H1 (cell line): ENCODE results near the gene ISCA2. TPM values are rescaled to one million over a fixed set of nuclear protein-coding genes. Genes with fewer than 3 reads are reported as not detected.

ENCODE experiments used
- CTCF ChIA-PET: fragments of 300-600 bp; sonication (Branson Sonifier 250); formaldehyde crosslinking; loops from one replicate; lab custom pipeline; 2021; ENCODE audit not compliant: partially characterized antibody; lab: Charles Lee
- POLR2A ChIA-PET: fragments of 300-600 bp; sonication (Branson Sonifier 250); formaldehyde crosslinking; loops from one replicate; lab custom pipeline; 2021; ENCODE audit warnings: inconsistent platforms; ENCODE audit not compliant: partially characterized antibody; lab: Charles Lee
- DNase-seq, 2 experiments: peaks; one replicate each; pipeline versions ENCODE4 v3.0.0 to v3.0.0-alpha.2; 2010 to 2022; ENCODE audit warnings: low spot score in 2 of 2, low read depth in 1 of 2, mixed read lengths in 1 of 2
- FAIRE-seq: peaks from 2 replicates; lab custom pipeline; 2011; peaks lifted over from hg19 to GRCh38; lab: Jason Lieb, UNC
- H2AFZ ChIP-seq: 2 replicates; pipeline ENCODE4 v1.8.1; 2012; ENCODE audit warnings: low read length, inconsistent platforms
- H2AK5ac ChIP-seq: 2 replicates; pipeline ENCODE4 v1.6.1; 2013; ENCODE audit warnings: low read depth, low read length
- H2BK120ac ChIP-seq: replicated peaks from 2 replicates; pipeline ENCODE3; 2013; ENCODE audit warnings: low read depth, low read length, inconsistent platforms
- H2BK12ac ChIP-seq: 2 replicates; pipeline ENCODE4 v1.6.1; 2013; ENCODE audit warnings: low read depth, low read length
- H2BK15ac ChIP-seq: 2 replicates; pipeline ENCODE4 v1.6.1; 2013; ENCODE audit warnings: low read length
- H2BK20ac ChIP-seq: 2 replicates; pipeline ENCODE4 v1.6.1; 2013; ENCODE audit warnings: low read length
- H2BK5ac ChIP-seq: 2 replicates; pipeline ENCODE4 v1.6.1; 2013; ENCODE audit warnings: low read depth, low read length
- H3K14ac ChIP-seq: 2 replicates; pipeline ENCODE4 v1.6.1; 2013; ENCODE audit warnings: inconsistent platforms; ENCODE audit not compliant: insufficient read length
- H3K18ac ChIP-seq: 2 replicates; pipeline ENCODE4 v1.6.1; 2013; ENCODE audit warnings: low read length; ENCODE audit errors: extremely low read depth
- H3K23ac ChIP-seq: 2 replicates; pipeline ENCODE4 v1.6.1; 2013; ENCODE audit warnings: inconsistent platforms; ENCODE audit not compliant: insufficient read length
- H3K23me2 ChIP-seq: 2 replicates; pipeline ENCODE4 v1.6.1; 2013; ENCODE audit warnings: low read depth, low read length
- H3K27ac ChIP-seq: 2 replicates; pipeline ENCODE4 v1.6.1; 2011; ENCODE audit warnings: low read depth, low read length, inconsistent platforms
- H3K27me3 ChIP-seq, 4 experiments: replicated peaks in 1 of 4; 1 replicate in 1 of 4; 2 replicates in 3 of 4; pipeline versions ENCODE4 v1.6.1 to v1.8.1; 2011 to 2013; ENCODE audit warnings: low read length in 3 of 4, mild to moderate bottlenecking in 3 of 4, inconsistent platforms in 2 of 4, mixed read lengths in 2 of 4, moderate library complexity in 1 of 4; ENCODE audit not compliant: control insufficient read depth in 3 of 4, insufficient read depth in 3 of 4; ENCODE audit errors: extremely low read depth in 1 of 4
- H3K36me3 ChIP-seq, 4 experiments: 2 replicates each; pipeline versions ENCODE4 v1.6.1 to v1.8.1; 2011 to 2013; ENCODE audit warnings: mild to moderate bottlenecking in 4 of 4, low read length in 3 of 4, moderate library complexity in 2 of 4, control low read depth in 1 of 4, inconsistent platforms in 1 of 4; ENCODE audit not compliant: insufficient read depth in 4 of 4, control insufficient read depth in 2 of 4
- H3K4ac ChIP-seq: replicated peaks from 2 replicates; pipeline ENCODE3; 2013; ENCODE audit warnings: low read length, low read depth, mixed read lengths, inconsistent platforms; ENCODE audit not compliant: insufficient read length
- H3K4me1 ChIP-seq, 4 experiments: replicated peaks in 1 of 4; 1 replicate in 1 of 4; 2 replicates in 3 of 4; pipeline versions ENCODE4 v1.6.1 to v1.8.1; 2011 to 2013; ENCODE audit warnings: low read length in 3 of 4, inconsistent platforms in 2 of 4, mixed read lengths in 1 of 4; ENCODE audit not compliant: insufficient read depth in 4 of 4, control insufficient read depth in 3 of 4
- H3K4me2 ChIP-seq, 2 experiments: 2 replicates each; pipeline versions ENCODE4 v1.6.1 to v1.8.1; 2011 to 2013; ENCODE audit warnings: low read depth in 2 of 2, low read length in 2 of 2, control low read depth in 1 of 2, inconsistent platforms in 1 of 2, mild to moderate bottlenecking in 1 of 2; ENCODE audit not compliant: insufficient read depth in 1 of 2
- H3K4me3 ChIP-seq, 4 experiments: fragments of 200-600, 300-600 bp in 1 of 4; sonication (generic), shearing (Covaris generic), sonication (Bioruptor Twin) in 1 of 4; 2 replicates each; pipeline versions ENCODE4 v1.5.1 to v1.8.1; 2011 to 2016; ENCODE audit warnings: low read length in 4 of 4, low read depth in 3 of 4, control low read depth in 2 of 4, inconsistent platforms in 2 of 4, mild to moderate bottlenecking in 2 of 4, mixed read lengths in 1 of 4, moderate library complexity in 1 of 4; ENCODE audit not compliant: insufficient read depth in 2 of 4; ENCODE audit errors: extremely low read depth in 1 of 4
- H3K56ac ChIP-seq: replicated peaks from 2 replicates; pipeline ENCODE3; 2013; ENCODE audit warnings: low read depth, mild to moderate bottlenecking, mixed read lengths, low read length, inconsistent platforms; ENCODE audit not compliant: insufficient read length
- H3K79me1 ChIP-seq: 2 replicates; pipeline ENCODE4 v1.6.1; 2013; ENCODE audit warnings: low read depth, low read length, control low read depth
- H3K79me2 ChIP-seq, 2 experiments: 2 replicates each; pipeline versions ENCODE4 v1.6.1 to v1.8.1; 2012 to 2013; ENCODE audit warnings: low read length in 2 of 2, mild to moderate bottlenecking in 2 of 2, inconsistent platforms in 1 of 2; ENCODE audit not compliant: insufficient read depth in 2 of 2, control insufficient read depth in 1 of 2
- H3K9ac ChIP-seq, 4 experiments: replicated peaks in 1 of 4; 1 replicate in 1 of 4; 2 replicates in 3 of 4; pipeline versions ENCODE4 v1.6.1 to v1.8.1; 2011 to 2013; ENCODE audit warnings: low read depth in 3 of 4, low read length in 3 of 4, control low read depth in 2 of 4, mild to moderate bottlenecking in 2 of 4, moderate library complexity in 2 of 4, inconsistent platforms in 1 of 4; ENCODE audit errors: extremely low read depth in 1 of 4
- H3K9me3 ChIP-seq, 2 experiments: 2 replicates each; pipeline versions ENCODE4 v1.6.1 to v1.8.1; 2012 to 2013; ENCODE audit warnings: mild to moderate bottlenecking in 2 of 2, moderate library complexity in 2 of 2, control low read depth in 1 of 2, inconsistent platforms in 1 of 2, low read depth in 1 of 2, low read length in 1 of 2, mixed read lengths in 1 of 2; ENCODE audit not compliant: insufficient read depth in 2 of 2
- H4K20me1 ChIP-seq, 2 experiments: replicated peaks in 1 of 2; 2 replicates each; pipeline versions ENCODE3 to v1.8.1; 2011 to 2013; ENCODE audit warnings: inconsistent platforms in 2 of 2, low read length in 2 of 2, mild to moderate bottlenecking in 1 of 2; ENCODE audit not compliant: insufficient read depth in 2 of 2, control insufficient read depth in 1 of 2
- H4K5ac ChIP-seq: 2 replicates; pipeline ENCODE4 v1.6.1; 2013; ENCODE audit warnings: low read length, low read depth, mixed read lengths, inconsistent platforms; ENCODE audit not compliant: insufficient read length
- H4K8ac ChIP-seq: 2 replicates; pipeline ENCODE4 v1.8.0; 2013; ENCODE audit warnings: mild to moderate bottlenecking, moderate library complexity, low read length, inconsistent platforms; ENCODE audit not compliant: insufficient read depth; ENCODE audit errors: extremely low read depth
- H4K91ac ChIP-seq: replicated peaks from 2 replicates; pipeline ENCODE3; 2013; ENCODE audit warnings: low read length, mixed read lengths, inconsistent platforms; ENCODE audit not compliant: insufficient read length
- GTF2F1 ChIP-seq: IDR thresholded peaks from 2 replicates; pipeline ENCODE4 v1.6.1; 2012; ENCODE audit warnings: low read depth, low read length, improper control_type of control experiment, borderline replicate concordance
- HDAC2 ChIP-seq, 2 experiments: fragments of 300-600 bp in 1 of 2; sonication (generic) in 1 of 2; IDR thresholded peaks; 2 replicates each; pipeline ENCODE4 v1.6.1; 2011 to 2012; ENCODE audit warnings: low read depth in 2 of 2, low read length in 2 of 2, mild to moderate bottlenecking in 2 of 2, moderate library complexity in 2 of 2, borderline replicate concordance in 1 of 2, inconsistent platforms in 1 of 2
- KDM1A ChIP-seq: fragments of 200-600, 300-600 bp; sonication (generic); IDR thresholded peaks from 2 replicates; pipeline ENCODE4 v1.7.1; 2016; ENCODE audit warnings: mild to moderate bottlenecking, low read length, borderline replicate concordance
- NANOG ChIP-seq: IDR thresholded peaks from 2 replicates; pipeline ENCODE4 v1.6.1; 2011; ENCODE audit warnings: low read length, low read depth, mild to moderate bottlenecking, inconsistent platforms; ENCODE audit not compliant: insufficient read depth, poor library complexity, severe bottlenecking
- NRF1 ChIP-seq: IDR thresholded peaks from 2 replicates; pipeline ENCODE4 v1.6.1; 2011; ENCODE audit warnings: mild to moderate bottlenecking, low read depth, low read length, improper control_type of control experiment
- RNF2 ChIP-seq: fragments of 200-900, 300-1000 bp; sonication (generic); IDR thresholded peaks from 2 replicates; pipeline ENCODE4 v1.7.1; 2016; ENCODE audit warnings: borderline replicate concordance, low read depth, mild to moderate bottlenecking, antibody characterized with exemption, low read length; ENCODE audit not compliant: poor library complexity, severe bottlenecking; ENCODE audit errors: missing control alignments
- WGBS, 2 experiments: shearing (Covaris generic) in 1 of 2; methylation state at CpG; one replicate each; pipeline versions ENCODE4 v1.1.6 to v1.1.7; 2013 to 2015; ENCODE audit warnings: low lambda C conversion rate in 2 of 2, mixed read lengths in 2 of 2, inconsistent platforms in 1 of 2, low coverage in 1 of 2, missing lambda C conversion rate in 1 of 2; ENCODE audit not compliant: insufficient replicate concordance in 2 of 2, insufficient coverage in 1 of 2, insufficient read length in 1 of 2; ENCODE audit errors: extremely low coverage in 1 of 2, missing lambda C conversion rate in 1 of 2; 5-methylcytosine and 5-hydroxymethylcytosine counted together
- polyA plus RNA-seq, 7 experiments: library from polyadenylated mRNA; depleted of rRNA in 3 of 7; stranded (reverse) in 5 of 7; unstranded in 2 of 7; fragments of >200 nt in 5 of 7; fragments of 200-250 nt in 2 of 7; gene quantifications; 1 replicate in 5 of 7; 2 replicates in 1 of 7; 4 replicates in 1 of 7; pipeline versions ENCODE4 v1.2.1 to v1.2.3, GENCODE V29; 2011 to 2013; ENCODE audit warnings: missing spikeins in 2 of 7, mixed read lengths in 2 of 7
- total RNA-seq: library from RNA; stranded (reverse); fragmentation: NEBNext Ultra II Directional; extraction: Animal tissue kit (Norgen Biotek cat#: 25700); gene quantifications from 2 replicates; pipeline ENCODE4 v1.2.1, GENCODE V29; 2021

The ISCA2 gene
- total and polyA plus RNA-seq, 2 of the 8 experiments (the other 6 are each of a cell fraction or from before 2014, with no cell fraction given), result 43.5 to 78.6 TPM

DNA sequence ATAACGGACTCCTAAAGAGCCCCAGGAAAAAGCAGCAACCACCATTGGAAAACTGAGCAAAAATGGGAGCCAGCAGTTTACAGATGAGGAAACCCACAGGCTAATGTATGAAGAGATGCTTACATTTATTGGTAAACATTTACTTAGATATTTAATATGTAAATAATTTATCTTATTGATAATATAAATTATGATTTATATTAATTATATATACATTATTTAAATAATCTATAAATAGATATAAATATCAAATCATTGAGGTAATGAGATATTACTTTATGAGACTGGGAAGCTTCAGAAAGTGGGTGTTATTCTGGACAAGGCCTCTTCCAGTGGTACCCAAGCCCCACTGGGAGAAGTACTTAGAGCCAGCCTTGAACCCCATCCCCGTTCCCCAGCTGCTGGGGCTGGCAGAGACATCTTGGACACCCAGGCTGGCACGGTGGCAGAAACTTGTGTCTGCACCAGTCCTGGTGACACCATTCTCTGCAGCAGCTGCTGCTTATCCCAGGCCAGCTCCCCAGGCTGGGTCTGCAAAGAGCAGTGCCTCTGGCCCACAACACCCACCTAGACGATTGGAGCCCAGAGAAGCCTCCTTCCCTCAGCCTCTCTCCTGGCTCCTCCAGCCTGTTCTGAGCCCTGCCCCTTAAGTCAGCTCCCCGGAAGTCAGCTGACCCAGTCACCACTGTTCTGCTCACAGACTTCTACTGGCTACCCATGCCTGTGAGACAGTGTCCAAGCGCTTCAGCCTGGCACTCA lies 25.9 kb downstream of the ISCA2 start:
- H3K9ac ChIP-seq, result no peak overlapping the region
- FAIRE-seq (no peak), DNase-seq (no peak)
- H2AFZ ChIP-seq, result no peak overlapping the region
- no peak overlapping the region for H3K14ac ChIP-seq
- H2BK15ac ChIP-seq, result no peak overlapping the region
- H4K5ac ChIP-seq, result no peak overlapping the region
- no peak overlapping the region for H4K8ac ChIP-seq
- H3K18ac ChIP-seq, result no peak overlapping the region
- H4K91ac ChIP-seq, result no peak overlapping the region
- CTCF ChIA-PET, result interaction anchor here (0.6 to 5.7 kb wide), 11 partner anchors 9 to 245 kb away, joined by 3 to 51 read pairs (median 4); no protein-coding TSS in a partner anchor
- H3K4me2 ChIP-seq, result no peak overlapping the region
- no peaks in the 10 kb centered on the region for H4K20me1 ChIP-seq
- H3K79me2 ChIP-seq, result no peaks in the 10 kb centered on the region
- H3K4me3 ChIP-seq, result no peak overlapping the region
- TF ChIP-seq NRF1 (no peak), NANOG (no peak), HDAC2 (IDR thresholded peaks at IDR 0.05; ENCODE audit: borderline replicate concordance in 1 of 2, low read depth in 2 of 2, low read length in 2 of 2) (no peak), KDM1A (no peak), RNF2 (no peak), GTF2F1 (no peak)
- H2BK12ac ChIP-seq, result no peak overlapping the region; the same call in 1 of the 2 replicates
- H2BK20ac ChIP-seq, result no peak overlapping the region
- H3K4me1 ChIP-seq, result peaks cover 3 to 10% (median 5%) of the 10 kb centered on the region in 4 experiments; a peak in 5 of 7 replicates
- no peak overlapping the region for H3K4ac ChIP-seq
- POLR2A ChIA-PET, result interaction anchor here (1.1 to 2.7 kb wide), 2 partner anchors 10 to 12 kb away, joined by 3 to 7 read pairs; no protein-coding TSS in a partner anchor
- no peaks in the 10 kb centered on the region for H3K79me1 ChIP-seq
- no peaks in the 10 kb centered on the region for H3K23me2 ChIP-seq
- no peaks in the 10 kb centered on the region for H3K36me3 ChIP-seq
- 84% methylated on average over 6 of the region's 6 CpGs; no CpG with 5 or more reads in 1 of the 2 experiments for WGBS, 2 experiments
- H3K9me3 ChIP-seq, result no peaks in the 10 kb centered on the region
- H2AK5ac ChIP-seq, result no peak overlapping the region
- H3K27me3 ChIP-seq, result no peaks in the 10 kb centered on the region; a peak in 1 of 7 replicates
- H2BK120ac ChIP-seq, result no peak overlapping the region
- H3K56ac ChIP-seq, result no peak overlapping the region
- no peak overlapping the region for H3K27ac ChIP-seq
- no peak overlapping the region for H3K23ac ChIP-seq
- no peak overlapping the region for H2BK5ac ChIP-seq
